ENCODE measurements around the gene DNAAF3.
A peak's percentile ranks its signal among the peaks of the same experiment; 100 is the strongest.

Gene DNAAF3

GRCh38 chr19:55136399-55137102 is 29.9 kb downstream of the DNAAF3 start:
- no peak overlapping the region for H3K27ac ChIP-seq (ENCODE audit: insufficient read depth, low read length, poor library complexity, severe bottlenecking)
- H3K36me3 ChIP-seq (ENCODE audit: control insufficient read depth, insufficient read depth, low read length) = no peaks in the 10 kb centered on the region
- no peak for DNase-seq
- H3K27me3 ChIP-seq (replicated peaks; ENCODE audit: control insufficient read depth, insufficient read depth, low read length, poor library complexity, severe bottlenecking) = peaks cover 6% of the 10 kb centered on the region
- H3K9me3 ChIP-seq (ENCODE audit: control insufficient read depth, low read length) = no peaks in the 10 kb centered on the region
- no peak overlapping the region for H3K4me3 ChIP-seq (ENCODE audit: insufficient read depth, low read depth, low read length, poor library complexity, severe bottlenecking)
- peaks cover 4% of the 10 kb centered on the region for H3K4me1 ChIP-seq (ENCODE audit: control insufficient read depth, insufficient read depth, low read length, poor library complexity, severe bottlenecking)

GRCh38 chr19:55134736-55135135 is 31.7 kb downstream of the DNAAF3 start:
- no peak overlapping the region for H3K27ac ChIP-seq (ENCODE audit: insufficient read depth, low read length, poor library complexity, severe bottlenecking)
- DNase-seq = no peak
- no peaks in the 10 kb centered on the region for H3K36me3 ChIP-seq (ENCODE audit: control insufficient read depth, insufficient read depth, low read length)
- H3K9me3 ChIP-seq (ENCODE audit: control insufficient read depth, low read length) = no peaks in the 10 kb centered on the region
- H3K27me3 ChIP-seq (replicated peaks; ENCODE audit: control insufficient read depth, insufficient read depth, low read length, poor library complexity, severe bottlenecking) = no peaks in the 10 kb centered on the region
- no peaks in the 10 kb centered on the region for H3K4me1 ChIP-seq (ENCODE audit: control insufficient read depth, insufficient read depth, low read length, poor library complexity, severe bottlenecking)
- no peak overlapping the region for H3K4me3 ChIP-seq (ENCODE audit: insufficient read depth, low read depth, low read length, poor library complexity, severe bottlenecking)

- no peaks in the 10 kb centered on the region for H3K4me1 ChIP-seq (ENCODE audit: control insufficient read depth, insufficient read depth, low read length, poor library complexity, severe bottlenecking)
- H3K4me3 ChIP-seq (ENCODE audit: insufficient read depth, low read depth, low read length, poor library complexity, severe bottlenecking) = no peak overlapping the region
- no peak overlapping the region for H3K27ac ChIP-seq (ENCODE audit: insufficient read depth, low read length, poor library complexity, severe bottlenecking)
- H3K36me3 ChIP-seq (ENCODE audit: control insufficient read depth, insufficient read depth, low read length) = no peaks in the 10 kb centered on the region
- no peaks in the 10 kb centered on the region for H3K9me3 ChIP-seq (ENCODE audit: control insufficient read depth, low read length)
- no peak for DNase-seq
- no peaks in the 10 kb centered on the region for H3K27me3 ChIP-seq (replicated peaks; ENCODE audit: control insufficient read depth, insufficient read depth, low read length, poor library complexity, severe bottlenecking)
Observed at GRCh38 chr19:55133639-55134444, 32.6 kb downstream of the DNAAF3 start.

- Histone ChIP-seq H3K36me3 (ENCODE audit: control insufficient read depth, insufficient read depth, low read length) (no peaks in the 10 kb centered on the region), H3K4me1 (ENCODE audit: control insufficient read depth, insufficient read depth, low read length, poor library complexity, severe bottlenecking) (no peaks in the 10 kb centered on the region), H3K4me3 (ENCODE audit: insufficient read depth, low read depth, low read length, poor library complexity, severe bottlenecking) (no peak overlapping the region), H3K27ac (ENCODE audit: insufficient read depth, low read length, poor library complexity, severe bottlenecking) (no peak overlapping the region), H3K27me3 (replicated peaks; ENCODE audit: control insufficient read depth, insufficient read depth, low read length, poor library complexity, severe bottlenecking) (no peaks in the 10 kb centered on the region), H3K9me3 (ENCODE audit: control insufficient read depth, low read length) (no peaks in the 10 kb centered on the region)
- no peak for DNase-seq
Observed at GRCh38 chr19:55132453-55133129, 33.8 kb downstream of the DNAAF3 start.

GRCh38 chr19:55131421-55131820 is 35.0 kb downstream of the DNAAF3 start:
- no peak overlapping the region for H3K27ac ChIP-seq (ENCODE audit: insufficient read depth, low read length, poor library complexity, severe bottlenecking)
- no peak for DNase-seq
- H3K4me3 ChIP-seq (ENCODE audit: insufficient read depth, low read depth, low read length, poor library complexity, severe bottlenecking) = no peak overlapping the region
- H3K9me3 ChIP-seq (ENCODE audit: control insufficient read depth, low read length) = no peaks in the 10 kb centered on the region
- no peaks in the 10 kb centered on the region for H3K27me3 ChIP-seq (replicated peaks; ENCODE audit: control insufficient read depth, insufficient read depth, low read length, poor library complexity, severe bottlenecking)
- H3K36me3 ChIP-seq (ENCODE audit: control insufficient read depth, insufficient read depth, low read length) = no peaks in the 10 kb centered on the region
- H3K4me1 ChIP-seq (ENCODE audit: control insufficient read depth, insufficient read depth, low read length, poor library complexity, severe bottlenecking) = no peaks in the 10 kb centered on the region

GRCh38 chr19:55119053-55119452 is 47.4 kb downstream of the DNAAF3 start:
- DNase-seq = no peak
- Histone ChIP-seq H3K27me3 (replicated peaks; ENCODE audit: control insufficient read depth, insufficient read depth, low read length, poor library complexity, severe bottlenecking) (no peaks in the 10 kb centered on the region), H3K4me3 (ENCODE audit: insufficient read depth, low read depth, low read length, poor library complexity, severe bottlenecking) (no peak overlapping the region), H3K27ac (ENCODE audit: insufficient read depth, low read length, poor library complexity, severe bottlenecking) (no peak overlapping the region), H3K4me1 (ENCODE audit: control insufficient read depth, insufficient read depth, low read length, poor library complexity, severe bottlenecking) (peaks cover 22% of the 10 kb centered on the region), H3K9me3 (ENCODE audit: control insufficient read depth, low read length) (no peaks in the 10 kb centered on the region), H3K36me3 (ENCODE audit: control insufficient read depth, insufficient read depth, low read length) (no peaks in the 10 kb centered on the region)

- peaks cover under 1% of the 10 kb centered on the region for H3K36me3 ChIP-seq (ENCODE audit: control insufficient read depth, insufficient read depth, low read length)
- H3K4me3 ChIP-seq (ENCODE audit: insufficient read depth, low read depth, low read length, poor library complexity, severe bottlenecking) = peak overlapping the region; percentile 71
- no peaks in the 10 kb centered on the region for H3K9me3 ChIP-seq (ENCODE audit: control insufficient read depth, low read length)
- DNase-seq = no peak
- H3K27me3 ChIP-seq (replicated peaks; ENCODE audit: control insufficient read depth, insufficient read depth, low read length, poor library complexity, severe bottlenecking) = no peaks in the 10 kb centered on the region
- no peak overlapping the region for H3K27ac ChIP-seq (ENCODE audit: insufficient read depth, low read length, poor library complexity, severe bottlenecking)
- peaks cover 22% of the 10 kb centered on the region for H3K4me1 ChIP-seq (ENCODE audit: control insufficient read depth, insufficient read depth, low read length, poor library complexity, severe bottlenecking)
Observed at GRCh38 chr19:55118401-55118991, 47.9 kb downstream of the DNAAF3 start.

GRCh38 chr19:55117663-55118391 is 48.6 kb downstream of the DNAAF3 start:
- H3K27me3 ChIP-seq (replicated peaks; ENCODE audit: control insufficient read depth, insufficient read depth, low read length, poor library complexity, severe bottlenecking) = no peaks in the 10 kb centered on the region
- H3K27ac ChIP-seq (ENCODE audit: insufficient read depth, low read length, poor library complexity, severe bottlenecking) = peak overlapping the region; percentile 63
- peak overlapping the region; percentile 71 for H3K4me3 ChIP-seq (ENCODE audit: insufficient read depth, low read depth, low read length, poor library complexity, severe bottlenecking)
- peak; percentile 94 to 96 (median 94) for DNase-seq
- H3K9me3 ChIP-seq (ENCODE audit: control insufficient read depth, low read length) = no peaks in the 10 kb centered on the region
- peaks cover 22% of the 10 kb centered on the region for H3K4me1 ChIP-seq (ENCODE audit: control insufficient read depth, insufficient read depth, low read length, poor library complexity, severe bottlenecking)
- H3K36me3 ChIP-seq (ENCODE audit: control insufficient read depth, insufficient read depth, low read length) = peaks cover 6% of the 10 kb centered on the region

GRCh38 chr19:55116859-55117662 is 49.4 kb downstream of the DNAAF3 start, which contains the start of gene PPP1R12C:
TSS of gene PPP1R12C (minus strand) at chr19:55117637. CDS start at chr19:55117543, 94 bp downstream.
- no peak for DNase-seq
- peaks cover 13% of the 10 kb centered on the region for H3K36me3 ChIP-seq (ENCODE audit: control insufficient read depth, insufficient read depth, low read length)
- peaks cover 22% of the 10 kb centered on the region for H3K4me1 ChIP-seq (ENCODE audit: control insufficient read depth, insufficient read depth, low read length, poor library complexity, severe bottlenecking)
- H3K27ac ChIP-seq (ENCODE audit: insufficient read depth, low read length, poor library complexity, severe bottlenecking) = peak within 1 kb of the TSS; percentile 71
- H3K27me3 ChIP-seq (replicated peaks; ENCODE audit: control insufficient read depth, insufficient read depth, low read length, poor library complexity, severe bottlenecking) = no peaks in the 10 kb centered on the region
- peak within 1 kb of the TSS; percentile 71 for H3K4me3 ChIP-seq (ENCODE audit: insufficient read depth, low read depth, low read length, poor library complexity, severe bottlenecking)
- H3K9me3 ChIP-seq (ENCODE audit: control insufficient read depth, low read length) = no peaks in the 10 kb centered on the region

Measured in effector memory CD4-positive, alpha-beta T cell (primary cell).